Activated T-helper 2 cell treated with anti-CD3 and anti-CD28 coated beads, Interferon-gamma antibody, Interleukin-2, Interleukin-4, amounts not matched to agents 10 μg/mL and 5 μg/mL and 100 μg/mL, durations not matched to agents 14 hours and 24 hours and 36 hours (primary cell): ENCODE results near the gene USP34. TPM values are rescaled to one million over a fixed set of nuclear protein-coding genes. Genes with fewer than 3 reads are reported as not detected.

Source experiments
- DNase-seq: peaks from one replicate; pipeline ENCODE4 v3.0.0; 2021; ENCODE audit warnings: low spot score
- H3K27ac Mint-ChIP-seq: one replicate; pipeline ENCODE4 v1.8.0; 2021; ENCODE audit warnings: mixed read lengths
- H3K27me3 Mint-ChIP-seq: one replicate; pipeline ENCODE4 v1.8.0; 2021; ENCODE audit warnings: low read depth, mixed read lengths
- H3K36me3 Mint-ChIP-seq: one replicate; pipeline ENCODE4 v1.8.0; 2021; ENCODE audit warnings: low read depth, mixed read lengths
- H3K4me1 Mint-ChIP-seq: one replicate; pipeline ENCODE4 v1.8.0; 2021; ENCODE audit warnings: low read depth, mixed read lengths
- H3K4me3 Mint-ChIP-seq: one replicate; pipeline ENCODE4 v1.8.0; 2021; ENCODE audit warnings: low read depth, mild to moderate bottlenecking, moderate library complexity, mixed read lengths
- H3K9me3 Mint-ChIP-seq: one replicate; pipeline ENCODE4 v1.8.0; 2021; ENCODE audit warnings: mixed read lengths
- intact Hi-C: fragments of 100-400 bp; cut with micrococcal nuclease; formaldehyde crosslinking; loops from one replicate; pipeline ENCODE4 v1.15.1; 2023
- total RNA-seq: library from RNA; stranded (reverse); gene quantifications from 2 replicates; pipeline ENCODE4 v1.2.3, GENCODE V29; 2022

USP34 gene
- total RNA-seq, 1 donor from 2014 or later, result 89.3 TPM

GRCh38 chr2:61193670-61194561 lies 277.0 kb downstream of the USP34 start:
- intact Hi-C loops, result no loop called here
- no peaks in the 10 kb centered on the region for H3K9me3 Mint-ChIP-seq
- H3K4me1 Mint-ChIP-seq, result peaks cover 17% of the 10 kb centered on the region
- peaks cover 42% of the 10 kb centered on the region for H3K36me3 Mint-ChIP-seq
- H3K27ac Mint-ChIP-seq, result peak overlapping the region; percentile 62
- H3K27me3 Mint-ChIP-seq, result no peaks in the 10 kb centered on the region
- DNase-seq, result no peak
- H3K4me3 Mint-ChIP-seq, result no peak overlapping the region

DNA sequence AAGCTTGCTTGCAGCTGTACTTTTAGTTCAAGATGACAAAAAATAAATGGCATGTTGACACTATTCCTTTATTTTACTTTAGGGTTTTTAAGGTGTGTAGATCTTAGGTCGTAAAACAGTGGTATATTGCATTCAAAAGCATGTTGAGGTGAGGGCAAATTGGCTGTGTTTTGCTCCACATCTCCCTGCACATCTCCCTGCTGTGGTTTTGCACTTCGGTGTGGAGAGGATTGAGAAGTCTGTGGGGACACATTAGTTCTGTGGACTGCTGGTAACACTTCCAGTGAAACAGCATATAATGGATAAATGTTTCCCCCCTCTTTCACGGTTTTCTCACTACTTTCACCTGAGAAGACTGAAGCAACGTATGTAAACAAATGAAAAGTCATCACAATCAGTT lies 283.8 kb downstream of the USP34 start:
- Mint-ChIP-seq H3K4me1 (peaks cover 19% of the 10 kb centered on the region), H3K4me3 (no peak overlapping the region), H3K27ac (no peak overlapping the region), H3K27me3 (no peaks in the 10 kb centered on the region), H3K36me3 (peaks cover 81% of the 10 kb centered on the region), H3K9me3 (no peaks in the 10 kb centered on the region)
- no peak for DNase-seq
- intact Hi-C loops, result no loop called here

GRCh38 chr2:61185231-61185728 lies 285.6 kb downstream of the USP34 start:
- H3K36me3 Mint-ChIP-seq, result peaks cover 93% of the 10 kb centered on the region
- no peak overlapping the region for H3K4me3 Mint-ChIP-seq
- H3K27me3 Mint-ChIP-seq, result no peaks in the 10 kb centered on the region
- intact Hi-C loops, result no loop called here
- no peaks in the 10 kb centered on the region for H3K9me3 Mint-ChIP-seq
- peaks cover 29% of the 10 kb centered on the region for H3K4me1 Mint-ChIP-seq
- no peak overlapping the region for H3K27ac Mint-ChIP-seq
- no peak for DNase-seq

DNA sequence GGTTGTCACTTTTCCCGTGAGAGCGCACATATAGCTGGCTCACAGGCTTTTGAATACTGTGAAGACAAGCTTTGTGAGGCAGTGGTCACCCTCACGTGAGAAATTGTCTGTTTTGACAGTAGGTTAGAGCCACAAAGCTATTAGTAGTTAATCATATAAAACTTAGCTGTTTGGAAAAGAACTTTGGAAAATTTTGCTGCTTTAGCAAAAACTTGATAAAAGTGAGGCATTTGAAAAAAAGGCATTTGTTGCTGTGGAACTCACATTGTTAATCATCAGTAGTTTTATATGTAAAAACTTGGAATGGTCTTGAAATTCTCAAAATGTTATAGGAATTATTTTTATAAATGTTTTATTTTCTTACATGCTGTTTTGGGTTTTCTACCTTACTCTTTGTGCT lies 286.6 kb downstream of the USP34 start:
- peaks cover 94% of the 10 kb centered on the region for H3K36me3 Mint-ChIP-seq
- DNase-seq, result no peak
- no peaks in the 10 kb centered on the region for H3K27me3 Mint-ChIP-seq
- intact Hi-C loops, result no loop called here
- peaks cover 36% of the 10 kb centered on the region for H3K4me1 Mint-ChIP-seq
- H3K27ac Mint-ChIP-seq, result no peak overlapping the region
- no peaks in the 10 kb centered on the region for H3K9me3 Mint-ChIP-seq
- no peak overlapping the region for H3K4me3 Mint-ChIP-seq

- Mint-ChIP-seq H3K27ac (no peak overlapping the region), H3K4me3 (no peak overlapping the region), H3K27me3 (no peaks in the 10 kb centered on the region), H3K4me1 (peaks cover 40% of the 10 kb centered on the region), H3K36me3 (peaks cover 96% of the 10 kb centered on the region), H3K9me3 (no peaks in the 10 kb centered on the region)
- intact Hi-C loops, result no loop called here
- DNase-seq, result no peak
These were observed 287.1 kb downstream of the USP34 start for GRCh38 chr2:61183795-61184194.

- Mint-ChIP-seq H3K4me3 (no peak overlapping the region), H3K27ac (no peak overlapping the region), H3K27me3 (no peaks in the 10 kb centered on the region), H3K36me3 (peaks cover 84% of the 10 kb centered on the region), H3K4me1 (peaks cover 46% of the 10 kb centered on the region), H3K9me3 (no peaks in the 10 kb centered on the region)
- DNase-seq, result no peak
- intact Hi-C loops, result no loop called here
These were observed 288.9 kb downstream of the USP34 start for GRCh38 chr2:61182059-61182383.

DNA sequence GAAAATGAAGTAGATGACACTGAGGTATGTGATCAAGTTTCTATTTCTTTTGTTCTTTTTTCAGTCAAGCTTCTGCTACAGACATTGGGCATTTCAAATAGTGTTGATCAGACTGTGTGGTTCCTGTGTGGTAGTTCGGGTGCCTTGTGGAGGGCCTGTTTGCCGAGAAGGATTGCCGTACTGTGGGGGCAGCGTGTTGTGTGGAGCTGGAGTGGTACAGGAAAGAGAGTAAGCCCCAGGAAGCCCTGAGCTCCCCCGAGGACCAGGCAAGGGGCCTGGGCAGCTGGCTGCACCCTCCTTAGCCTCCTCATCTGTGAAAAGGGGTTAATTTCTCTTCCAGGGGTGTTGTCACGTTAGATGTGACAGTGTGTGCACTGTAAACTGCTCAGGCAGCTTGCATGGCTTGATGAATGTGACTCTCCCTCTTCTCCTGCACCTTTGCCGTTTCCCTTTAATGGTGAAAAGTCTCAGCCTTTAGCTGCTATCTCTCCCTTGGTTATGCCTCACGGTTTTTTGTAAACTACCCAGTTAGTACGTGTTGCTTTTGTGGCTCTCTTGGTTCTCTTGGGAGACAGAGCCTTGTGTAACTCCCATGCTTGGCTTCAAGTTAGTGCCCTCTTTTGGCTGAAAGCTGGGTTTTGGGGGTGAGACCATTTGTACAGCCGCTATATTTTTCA lies 289.4 kb downstream of the USP34 start:
- intact Hi-C loops, result no loop called here
- Mint-ChIP-seq H3K36me3 (peaks cover 79% of the 10 kb centered on the region), H3K9me3 (no peaks in the 10 kb centered on the region), H3K4me3 (no peak overlapping the region), H3K27ac (peak overlapping the region; percentile 4), H3K27me3 (no peaks in the 10 kb centered on the region), H3K4me1 (peaks cover 49% of the 10 kb centered on the region)
- no peak for DNase-seq

GRCh38 chr2:61180686-61181085 lies 290.2 kb downstream of the USP34 start:
- no peak for DNase-seq
- Mint-ChIP-seq H3K27me3 (no peaks in the 10 kb centered on the region), H3K4me1 (peaks cover 54% of the 10 kb centered on the region), H3K36me3 (peaks cover 71% of the 10 kb centered on the region), H3K27ac (peak overlapping the region; percentile 30), H3K9me3 (no peaks in the 10 kb centered on the region), H3K4me3 (peak overlapping the region; percentile 92)
- intact Hi-C loops, result no loop called here

GRCh38 chr2:61179701-61180639 lies 290.9 kb downstream of the USP34 start:
- Mint-ChIP-seq H3K36me3 (peaks cover 64% of the 10 kb centered on the region), H3K9me3 (no peaks in the 10 kb centered on the region), H3K4me3 (peak overlapping the region; percentile 92), H3K27ac (peak overlapping the region; percentile 30), H3K4me1 (peaks cover 54% of the 10 kb centered on the region), H3K27me3 (peaks cover 3% of the 10 kb centered on the region)
- intact Hi-C loops, result loop anchor here (5.0 kb wide), 1 partner anchor 373 kb away; no protein-coding TSS in a partner anchor
- DNase-seq, result no peak

DNA sequence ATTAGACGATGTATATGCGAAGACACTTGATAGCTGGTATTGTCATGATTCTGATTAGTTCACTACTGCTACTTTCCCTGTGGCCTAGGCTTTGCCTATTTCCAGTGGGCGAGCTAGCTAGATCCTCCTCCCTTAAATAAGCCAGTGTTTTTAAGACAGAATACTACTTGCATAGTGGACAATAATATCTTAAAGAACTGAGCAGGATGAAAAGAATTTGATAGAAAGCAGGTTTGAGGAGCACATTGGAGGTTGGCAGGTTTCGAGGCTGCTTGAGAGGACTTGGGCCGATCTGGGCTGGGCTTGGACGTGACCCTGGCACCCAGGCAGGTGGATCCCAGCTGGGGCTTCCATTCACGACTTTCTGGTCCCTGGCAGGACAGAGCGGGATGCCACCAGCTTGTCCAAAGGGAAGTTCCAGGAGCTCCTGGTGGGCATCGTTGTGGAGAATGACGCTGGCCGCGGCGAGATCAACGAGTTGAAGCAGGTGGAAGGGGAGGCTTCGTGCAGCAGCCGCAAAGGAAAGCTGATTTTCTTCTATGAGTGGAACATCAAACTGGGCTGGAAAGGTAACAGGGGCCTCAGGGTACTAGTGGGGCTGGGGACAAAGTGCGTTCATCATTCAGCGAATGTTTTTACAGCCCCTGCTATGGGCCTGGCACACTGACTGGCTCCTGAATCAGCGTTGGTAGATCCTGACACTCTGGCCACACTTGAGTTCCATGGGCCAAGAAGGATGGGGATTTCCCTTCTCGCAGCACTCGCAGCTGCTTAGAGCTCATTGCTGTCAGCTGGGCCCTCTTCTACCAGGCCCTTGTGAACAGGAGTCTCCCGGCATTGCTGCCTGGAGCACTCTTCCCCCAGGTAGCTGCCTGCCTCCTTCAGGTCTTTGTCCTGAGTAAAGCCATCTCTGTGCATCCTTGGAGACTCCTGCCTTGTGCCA lies 292.0 kb downstream of the USP34 start:
- Mint-ChIP-seq H3K27ac (peak overlapping the region; percentile 85), H3K36me3 (peaks cover 55% of the 10 kb centered on the region), H3K4me1 (peaks cover 53% of the 10 kb centered on the region), H3K27me3 (peaks cover 6% of the 10 kb centered on the region), H3K9me3 (no peaks in the 10 kb centered on the region), H3K4me3 (peak overlapping the region; percentile 92)
- intact Hi-C loops, result loop anchor here (5.0 kb wide), 1 partner anchor 372 kb away; no protein-coding TSS in a partner anchor
- DNase-seq, result no peak

DNA sequence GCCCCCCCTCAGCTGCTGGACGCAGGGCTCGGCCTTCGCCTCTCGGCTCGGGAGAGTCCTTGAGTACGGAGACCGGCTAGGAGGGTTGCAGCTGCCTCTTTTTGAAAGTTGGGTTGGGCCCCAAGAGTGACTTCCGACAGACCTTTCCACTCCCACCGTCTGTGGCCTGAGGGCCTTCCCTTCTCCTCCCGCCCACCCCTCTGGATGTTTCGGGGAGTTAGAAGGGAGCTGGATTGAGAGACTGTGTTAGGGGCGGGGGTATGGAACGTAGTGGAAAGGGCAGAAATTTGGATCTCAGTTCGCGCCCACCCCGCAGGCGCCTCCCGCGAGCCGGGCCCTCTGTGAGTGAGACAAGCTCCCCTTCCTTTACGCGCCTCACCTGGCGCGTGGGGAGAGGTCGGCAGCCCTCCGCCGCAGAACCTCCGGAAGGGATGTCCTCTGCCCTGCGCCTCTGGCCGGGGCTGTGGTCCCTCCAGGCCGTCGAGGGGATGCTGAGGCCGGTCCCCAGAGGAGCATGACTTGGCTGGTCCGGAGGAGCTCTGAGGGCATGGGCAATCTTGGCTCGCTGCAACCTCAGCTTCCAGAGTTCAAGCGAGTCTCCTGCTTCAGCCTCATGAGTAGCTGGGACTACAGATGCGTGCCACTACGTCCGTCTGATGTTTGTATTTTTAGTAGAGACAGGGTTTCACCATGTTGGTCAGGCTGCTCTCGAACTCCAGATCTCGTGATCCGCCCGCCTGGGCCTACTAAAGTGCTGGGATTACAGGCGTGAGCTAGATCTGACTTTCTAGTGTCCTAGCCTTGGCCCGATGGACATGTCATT lies 292.9 kb downstream of the USP34 start:
- Mint-ChIP-seq H3K9me3 (no peaks in the 10 kb centered on the region), H3K27me3 (peaks cover 6% of the 10 kb centered on the region), H3K4me1 (peaks cover 48% of the 10 kb centered on the region), H3K4me3 (peak overlapping the region; percentile 92), H3K36me3 (peaks cover 46% of the 10 kb centered on the region), H3K27ac (peak overlapping the region; percentile 93)
- intact Hi-C loops, result loop anchor here (1.0 to 5.0 kb wide), 9 partner anchors 33 to 676 kb away; partner anchors contain the start of genes FAM161A, PAPOLG, PEX13 and SANBR
- DNase-seq, result peak; percentile 25
